ENCODE measurements around the gene NMD3. TPM values are rescaled to one million over a fixed set of nuclear protein-coding genes. Genes with fewer than 3 reads are reported as not detected.

NMD3 gene
- total RNA-seq, 4 donors from 2014 or later: 32.3 to 45.8 (median 40.6) TPM

GRCh38 chr3:161270991-161271390, 49.9 kb downstream of the NMD3 start:
- intact Hi-C loops (cut with DNase I): no loop called here
- H3K9me3 ChIP-seq: no peaks in the 10 kb centered on the region
- WGBS: 98% methylated on average over 4 of the region's 4 CpGs
- no peak overlapping the region for H3K4me3 ChIP-seq
- H3K4me1 ChIP-seq: peaks cover 0 to 3% (median 0%) of the 10 kb centered on the region in 4 donors
- H3K27ac ChIP-seq (replicated peaks in 1 of 4): no peak overlapping the region
- peaks cover 0 to 17% (median 10%) of the 10 kb centered on the region in 4 donors for H3K36me3 ChIP-seq
- TF ChIP-seq POLR2A (IDR thresholded peaks at IDR 0.05; ENCODE audit: low read depth) (no peak), CTCF (IDR thresholded peaks at IDR 0.05) (no peak), EP300 (IDR thresholded peaks at IDR 0.05) (no peak), POLR2AphosphoS5 (IDR thresholded peaks at IDR 0.05) (no peak)
- DNase-seq (ENCODE audit: extremely low spot score): no peak
- H3K27me3 ChIP-seq: no peaks in the 10 kb centered on the region

DNA sequence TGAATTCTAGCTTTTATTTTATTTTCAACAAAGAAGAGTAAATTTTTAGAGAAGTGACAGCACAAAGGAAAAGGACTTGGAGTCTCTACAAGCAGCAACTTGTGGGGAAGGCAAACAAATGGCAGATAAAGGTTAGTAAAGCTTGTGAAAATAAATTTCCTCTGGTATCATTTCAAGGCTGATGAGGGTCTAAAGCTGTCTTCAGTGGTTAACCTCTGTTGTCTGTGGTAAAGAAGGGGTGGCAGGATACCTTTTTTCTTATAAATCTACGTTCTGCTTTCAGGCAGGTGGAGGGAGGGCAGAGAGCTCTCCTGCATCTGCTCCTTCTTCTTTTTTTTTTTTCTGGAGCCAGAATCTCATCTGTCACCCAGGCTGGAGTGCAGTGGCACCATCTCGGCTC, 50.5 kb downstream of the NMD3 start:
- intact Hi-C loops (cut with DNase I): no loop called here
- WGBS: 93% methylated on average over 2 of the region's 2 CpGs
- Histone ChIP-seq H3K27me3 (no peaks in the 10 kb centered on the region), H3K9me3 (no peaks in the 10 kb centered on the region), H3K4me1 (peaks cover 0 to 1% (median 0%) of the 10 kb centered on the region in 4 donors), H3K36me3 (peaks cover 0 to 18% (median 14%) of the 10 kb centered on the region in 4 donors), H3K27ac (replicated peaks in 1 of 4) (no peak overlapping the region), H3K4me3 (no peak overlapping the region)
- no peak for TF ChIP-seq POLR2AphosphoS5 (IDR thresholded peaks at IDR 0.05)
- no peak for TF ChIP-seq CTCF (IDR thresholded peaks at IDR 0.05)
- no peak for TF ChIP-seq POLR2A (IDR thresholded peaks at IDR 0.05; ENCODE audit: low read depth)
- TF ChIP-seq EP300 (IDR thresholded peaks at IDR 0.05): no peak
- no peak for DNase-seq (ENCODE audit: extremely low spot score)

GRCh38 chr3:161272524-161272923, 51.4 kb downstream of the NMD3 start:
- H3K36me3 ChIP-seq: peaks cover 0 to 18% (median 14%) of the 10 kb centered on the region in 4 donors
- H3K9me3 ChIP-seq: peaks cover 0 to 3% (median 0%) of the 10 kb centered on the region in 4 donors
- H3K27ac ChIP-seq (replicated peaks in 1 of 4): no peak overlapping the region
- DNase-seq (ENCODE audit: extremely low spot score): no peak
- no peak overlapping the region for H3K4me3 ChIP-seq
- WGBS: 97% methylated on average over 2 of the region's 2 CpGs
- intact Hi-C loops (cut with DNase I): no loop called here
- no peaks in the 10 kb centered on the region for H3K27me3 ChIP-seq
- no peaks in the 10 kb centered on the region for H3K4me1 ChIP-seq
- TF ChIP-seq CTCF (IDR thresholded peaks at IDR 0.05) (no peak), EP300 (IDR thresholded peaks at IDR 0.05) (no peak), POLR2A (IDR thresholded peaks at IDR 0.05; ENCODE audit: low read depth) (no peak), POLR2AphosphoS5 (IDR thresholded peaks at IDR 0.05) (no peak)

GRCh38 chr3:161273589-161274218, 52.6 kb downstream of the NMD3 start:
- Histone ChIP-seq H3K4me1 (no peaks in the 10 kb centered on the region), H3K36me3 (peaks cover 0 to 18% (median 14%) of the 10 kb centered on the region in 4 donors), H3K9me3 (peaks cover 0 to 9% (median 4%) of the 10 kb centered on the region in 4 donors), H3K4me3 (no peak overlapping the region), H3K27me3 (no peaks in the 10 kb centered on the region), H3K27ac (replicated peaks in 1 of 4) (no peak overlapping the region)
- no peak for DNase-seq (ENCODE audit: extremely low spot score)
- intact Hi-C loops (cut with DNase I): loop anchor here (1.0 kb wide), 1 partner anchor 151 kb away; no protein-coding TSS in a partner anchor
- 45% methylated on average over 3 of the region's 3 CpGs for WGBS
- TF ChIP-seq CTCF (IDR thresholded peaks at IDR 0.05): peak; percentile 35 to 63 (median 61)
- TF ChIP-seq POLR2AphosphoS5 (IDR thresholded peaks at IDR 0.05): no peak
- no peak for TF ChIP-seq EP300 (IDR thresholded peaks at IDR 0.05)

Data from esophagus muscularis mucosa (tissue), 4 donors.